GM23248 (cell line): ENCODE results near the gene PADI2.

ENCODE experiments used
- EZH2 ChIP-seq: fragments of 200-600 bp; sonication (generic); IDR thresholded peaks from 2 replicates; pipeline ENCODE4 v1.6.1; 2018; ENCODE audit warnings: antibody characterized with exemption, mild to moderate bottlenecking; ENCODE audit not compliant: insufficient read depth, poor library complexity, severe bottlenecking
- EZH2phosphoT487 ChIP-seq: fragments of 200-600 bp; sonication (generic); IDR thresholded peaks from 2 replicates; pipeline ENCODE4 v1.6.1; 2018; ENCODE audit warnings: antibody characterized with exemption, moderate library complexity, mild to moderate bottlenecking, low read depth; ENCODE audit not compliant: insufficient read depth

DNA sequence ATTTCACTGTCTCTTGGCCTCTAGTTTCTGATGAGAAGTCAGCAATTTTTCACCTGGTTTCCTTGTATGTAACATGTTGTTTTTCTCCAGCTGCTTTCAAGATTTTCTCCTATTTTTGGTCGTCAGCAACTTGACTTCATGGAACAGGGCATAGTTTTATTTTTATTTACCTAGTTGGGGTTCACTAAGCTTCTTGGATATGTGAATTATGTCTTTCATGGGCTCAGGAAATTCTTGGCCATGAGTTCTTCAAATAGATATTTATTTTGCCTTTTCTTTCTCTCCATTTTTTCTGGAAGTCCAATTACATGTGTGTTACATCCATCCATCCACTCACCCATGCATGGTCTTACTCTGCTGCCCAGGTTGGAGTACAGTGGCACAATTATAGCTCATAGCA, 79.1 kb downstream of the PADI2 start:
- TF ChIP-seq EZH2 (no peak), EZH2phosphoT487 (no peak)
